Tibial nerve (tissue), 4 donors: Measurements from ENCODE around the gene PRDM1.

Source experiments
- EP300 ChIP-seq, 2 donors: sonication (generic); formaldehyde crosslinking; IDR thresholded peaks; one replicate each; pipeline ENCODE4 v1.6.1; 2017; ENCODE audit warnings: antibody characterized with exemption in 2 of 2, mild to moderate bottlenecking in 1 of 2
- TF ChIP-seq, protein P1 (sequence below), 5 experiments: fragments of 200-600 bp in 3 of 5; fragments of 450-650 bp in 2 of 5; sonication (generic) in 3 of 5; IDR thresholded peaks; one replicate each; pipeline ENCODE4 v1.5.1; 2016 to 2019; ENCODE audit warnings: antibody characterized with exemption in 5 of 5, mild to moderate bottlenecking in 3 of 5, moderate library complexity in 2 of 5

DNA sequence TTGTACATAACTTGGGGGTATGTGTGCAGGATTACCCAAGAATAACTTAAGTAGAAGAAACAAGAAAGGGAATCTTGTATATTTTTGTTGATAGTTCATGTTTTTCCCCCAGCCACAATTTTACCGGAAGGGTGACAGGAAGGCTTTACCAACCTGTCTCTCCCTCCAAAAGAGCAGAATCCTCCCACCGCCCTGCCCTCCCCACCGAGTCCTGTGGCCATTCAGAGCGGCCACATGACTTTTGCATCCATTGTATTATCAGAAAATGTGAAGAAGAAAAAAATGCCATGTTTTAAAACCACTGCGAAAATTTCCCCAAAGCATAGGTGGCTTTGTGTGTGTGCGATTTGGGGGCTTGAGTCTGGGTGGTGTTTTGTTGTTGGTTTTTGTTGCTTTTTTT, 22.0 kb downstream of the PRDM1 start:
- TF ChIP-seq, protein P1, sequence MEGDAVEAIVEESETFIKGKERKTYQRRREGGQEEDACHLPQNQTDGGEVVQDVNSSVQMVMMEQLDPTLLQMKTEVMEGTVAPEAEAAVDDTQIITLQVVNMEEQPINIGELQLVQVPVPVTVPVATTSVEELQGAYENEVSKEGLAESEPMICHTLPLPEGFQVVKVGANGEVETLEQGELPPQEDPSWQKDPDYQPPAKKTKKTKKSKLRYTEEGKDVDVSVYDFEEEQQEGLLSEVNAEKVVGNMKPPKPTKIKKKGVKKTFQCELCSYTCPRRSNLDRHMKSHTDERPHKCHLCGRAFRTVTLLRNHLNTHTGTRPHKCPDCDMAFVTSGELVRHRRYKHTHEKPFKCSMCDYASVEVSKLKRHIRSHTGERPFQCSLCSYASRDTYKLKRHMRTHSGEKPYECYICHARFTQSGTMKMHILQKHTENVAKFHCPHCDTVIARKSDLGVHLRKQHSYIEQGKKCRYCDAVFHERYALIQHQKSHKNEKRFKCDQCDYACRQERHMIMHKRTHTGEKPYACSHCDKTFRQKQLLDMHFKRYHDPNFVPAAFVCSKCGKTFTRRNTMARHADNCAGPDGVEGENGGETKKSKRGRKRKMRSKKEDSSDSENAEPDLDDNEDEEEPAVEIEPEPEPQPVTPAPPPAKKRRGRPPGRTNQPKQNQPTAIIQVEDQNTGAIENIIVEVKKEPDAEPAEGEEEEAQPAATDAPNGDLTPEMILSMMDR (IDR thresholded peaks at IDR 0.05): no peak
- no peak for TF ChIP-seq EP300 (IDR thresholded peaks at IDR 0.05)
